Heart left ventricle (tissue), 16 donors: ENCODE measurements around the gene MLH3. TPM values are rescaled to one million over a fixed set of nuclear protein-coding genes. Genes with fewer than 3 reads are reported as not detected.
A peak's percentile ranks its signal among the peaks of the same experiment; 100 is the strongest.

Experiments used
- ATAC-seq, 4 donors: fragments of 200-7000 bp; cut with Tn5 transposase; one replicate each; pipeline ENCODE4 v1.9.1; 2020 to 2022; ENCODE audit warnings: moderate library complexity in 4 of 4, mild to moderate bottlenecking in 3 of 4, moderate number of reproducible peaks in 1 of 4
- DNase-seq, 5 donors: peaks; one replicate each; pipeline ENCODE4 v3.0.0-alpha.2; 2020
- H3K27ac ChIP-seq, 12 donors: fragments of 200-600 bp; sonication (generic) in 4 of 12; one replicate each; pipeline versions ENCODE4 v1.5.0 to v1.8.0; 2016 to 2022; ENCODE audit warnings: mild to moderate bottlenecking in 2 of 12
- H3K27me3 ChIP-seq, 9 donors: fragments of 200-600 bp; sonication (generic) in 2 of 9; one replicate each; pipeline versions ENCODE4 v1.5.1 to v1.8.0; 2016 to 2022; ENCODE audit warnings: mild to moderate bottlenecking in 3 of 9
- H3K36me3 ChIP-seq, 9 donors: fragments of 200-600 bp; sonication (generic) in 2 of 9; one replicate each; pipeline versions ENCODE4 v1.5.0 to v1.8.0; 2018 to 2022; ENCODE audit warnings: mild to moderate bottlenecking in 2 of 9
- H3K4me1 ChIP-seq, 12 donors: fragments of 200-600 bp; sonication (generic) in 4 of 12; one replicate each; pipeline versions ENCODE4 v1.5.0 to v1.8.0; 2016 to 2022; ENCODE audit warnings: mild to moderate bottlenecking in 3 of 12
- H3K4me3 ChIP-seq, 12 donors: fragments of 200-600 bp; sonication (generic) in 4 of 12; one replicate each; pipeline versions ENCODE4 v1.5.0 to v1.8.0; 2017 to 2022; ENCODE audit warnings: mild to moderate bottlenecking in 9 of 12, moderate library complexity in 4 of 12
- H3K9me3 ChIP-seq, 12 donors: fragments of 200-600 bp; sonication (generic) in 4 of 12; one replicate each; pipeline versions ENCODE4 v1.5.0 to v1.8.0; 2016 to 2022; ENCODE audit warnings: mild to moderate bottlenecking in 1 of 12
- CTCF ChIP-seq, 12 donors: fragments of 200-600 bp; sonication (generic) in 4 of 12; IDR thresholded peaks; one replicate each; pipeline versions ENCODE4 v1.5.0 to v1.8.0; 2018 to 2022; ENCODE audit warnings: antibody characterized with exemption in 12 of 12, mild to moderate bottlenecking in 5 of 12
- POLR2A ChIP-seq, 2 donors: fragments of 450-650 bp; IDR thresholded peaks; one replicate each; pipeline ENCODE4 v1.6.1; 2017; ENCODE audit warnings: antibody characterized with exemption in 2 of 2, mild to moderate bottlenecking in 2 of 2, moderate library complexity in 2 of 2
- whole genome bisulfite sequencing, 4 donors: extraction: QIAGEN DNeasy Blood & Tissue Kit in 2 of 4; methylation state at CpG; one replicate each; pipeline versions ENCODE4 v1.1.5 to v1.1.7; 2013 to 2018; 5-methylcytosine and 5-hydroxymethylcytosine counted together
- intact Hi-C, 10 donors: fragments of 100-400 bp; cut with DNase I; formaldehyde crosslinking; loops; one replicate each; pipeline versions ENCODE4 v1.11.1 to v1.14.2; 2022
- polyA plus RNA-seq, 2 donors: library from polyadenylated mRNA; stranded (reverse); fragments of 200-250 nt; gene quantifications; one replicate each; pipeline ENCODE4 v1.2.3, GENCODE V29; 2013
- total RNA-seq, 9 donors: library from RNA; depleted of rRNA in 2 of 9; stranded (reverse); fragments of >200 nt in 2 of 9; fragmentation: NEBNext Ultra II Directional in 3 of 9; extraction: Animal tissue kit (Norgen Biotek cat#: 25700) in 3 of 9; gene quantifications; one replicate each; pipeline versions ENCODE4 v1.1.0 to v1.2.4, GENCODE V29; 2016 to 2023
- donor health status: ischemic (EF 13 %, LVEDD 7.1; RV severe dilation, severe dysfunction).
- donor health status: healthy with polysubstance abuse.
- donor health status: DM: no; HTN: yes; CAD: no.
- donor health status: DM: no; HTN: no; CAD: no.
- donor health status: ischemic (EF 25% LVEDD 6.9; RV normal size, moderate dysfunction).
- donor health status: ischemic (EF 25% LVEDD 5.7; RV mildly dilated, moderate dysfunction).
- donor health status: healthy.
- donor health status: DM: yes; HTN: yes; CAD: no.
- donor health status: ischemic (EF 35%, LVEDD 5.7; RV mildly dilated, moderate dysfunction).
- donor health status: nonischemic (EF 11% LVEDD 7.7; RV severe dilation, severe dysfunction).
- donor health status: DM: yes; HTN: yes; CAD: no.
- donor health status: PGD.
- donor health status: ischemic (EF 29% LVEDD 5.4; RV normal size, mild dysfunction).
- donor health status: nonischemic (EF 23%, LVEDD 6.1; RV moderate dilation, normal function).

Gene MLH3
- total and polyA plus RNA-seq, 11 donors = 10.3 to 23.9 (median 15.2) TPM

DNA sequence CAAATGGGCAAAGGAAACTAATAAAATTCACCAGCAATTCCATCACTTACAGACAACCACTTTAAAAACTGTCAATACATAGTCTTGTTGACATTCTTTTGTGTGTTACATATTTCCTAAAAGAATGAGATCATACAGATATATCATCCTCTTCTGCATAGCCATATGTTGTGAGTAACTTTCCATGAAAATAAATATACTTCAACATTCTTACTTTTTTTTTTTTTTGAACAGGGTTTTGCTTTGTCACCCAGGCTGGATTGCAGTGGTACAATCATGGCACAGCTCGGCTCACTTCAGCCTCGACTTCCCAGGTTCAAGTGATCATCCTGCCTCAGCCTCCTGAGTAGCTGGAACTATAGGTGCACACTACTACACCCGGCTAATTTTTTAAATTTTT lies 39.1 kb upstream of the MLH3 start:
- no peak for ATAC-seq

DNA sequence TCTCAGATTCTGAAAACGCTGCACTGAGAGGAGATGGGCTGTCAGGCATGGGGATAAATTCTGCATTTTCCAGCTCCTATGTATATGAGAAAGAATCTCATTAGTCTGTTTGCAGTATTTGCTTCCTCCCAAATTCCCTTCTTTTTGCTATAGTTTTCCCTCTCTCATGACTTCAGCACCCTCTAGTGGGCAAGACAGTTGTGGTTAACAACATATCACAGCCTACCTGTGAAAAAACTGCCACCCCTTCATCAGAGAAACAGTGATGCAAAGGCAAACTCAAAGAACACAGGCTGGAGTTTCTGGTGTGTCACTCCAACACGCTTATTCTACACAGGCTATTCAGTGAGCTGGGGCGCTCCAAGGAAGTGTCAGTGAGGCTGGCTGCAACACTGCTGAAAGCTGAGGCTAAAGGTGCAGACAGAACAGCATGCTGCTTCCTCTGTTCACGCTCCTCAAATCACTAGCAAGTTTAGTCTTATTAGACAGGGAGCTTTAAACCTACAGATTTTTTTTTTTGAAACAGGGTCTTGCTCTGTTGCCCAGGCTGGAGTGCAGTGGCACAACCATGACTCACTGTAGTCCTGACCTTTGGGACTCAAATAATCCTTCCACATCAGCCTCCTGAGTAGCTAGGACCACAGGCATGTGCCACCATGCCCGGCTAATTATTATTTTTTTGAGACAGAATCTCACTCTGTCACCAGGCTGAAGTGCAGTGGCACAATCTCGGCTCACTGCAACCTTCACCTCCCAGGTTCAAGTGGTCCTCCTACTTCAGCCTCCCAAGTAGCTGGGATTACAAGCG lies 37.5 kb upstream of the MLH3 start:
- peak in 2 of 5 donors; percentile 35 to 39 for DNase-seq
- WGBS, 4 donors = 72 to 74% (median 74%) methylated on average over 7 of the region's 7 CpGs
- H3K27ac ChIP-seq = no peak overlapping the region
- TF ChIP-seq POLR2A (IDR thresholded peaks at IDR 0.05) (no peak), CTCF (IDR thresholded peaks at IDR 0.05) (peak; percentile 67 to 87 (median 78))
- H3K9me3 ChIP-seq = no peaks in the 10 kb centered on the region
- ATAC-seq = peak; percentile 36 to 71 (median 71)
- no peaks in the 10 kb centered on the region for H3K27me3 ChIP-seq
- H3K4me3 ChIP-seq = no peak overlapping the region
- H3K36me3 ChIP-seq = peaks cover 0 to 99% (median 94%) of the 10 kb centered on the region in 9 donors
- intact Hi-C loops = loop anchor here (1.0 to 10.0 kb wide), 13 partner anchors 36 to 231 kb away; partner anchors contain the start of gene MLH3 (in 1 of the 10)
- no peaks in the 10 kb centered on the region for H3K4me1 ChIP-seq

More for the DNA sequence above, 39.1 kb upstream of the MLH3 start:
- DNase-seq = no peak
- peaks cover 0 to 99% (median 94%) of the 10 kb centered on the region in 9 donors for H3K36me3 ChIP-seq
- no peak overlapping the region for H3K27ac ChIP-seq
- no peaks in the 10 kb centered on the region for H3K4me1 ChIP-seq
- no peak overlapping the region for H3K4me3 ChIP-seq
- H3K27me3 ChIP-seq = no peaks in the 10 kb centered on the region
- intact Hi-C loops = loop anchor here in 1 of 10 donors (2.0 kb wide), 1 partner anchor 178 kb away; no protein-coding TSS in a partner anchor
- TF ChIP-seq POLR2A (IDR thresholded peaks at IDR 0.05) (no peak), CTCF (IDR thresholded peaks at IDR 0.05) (no peak)
- no peaks in the 10 kb centered on the region for H3K9me3 ChIP-seq
- WGBS, 4 donors = 91 to 92% (median 92%) methylated on average over 3 of the region's 3 CpGs

DNA sequence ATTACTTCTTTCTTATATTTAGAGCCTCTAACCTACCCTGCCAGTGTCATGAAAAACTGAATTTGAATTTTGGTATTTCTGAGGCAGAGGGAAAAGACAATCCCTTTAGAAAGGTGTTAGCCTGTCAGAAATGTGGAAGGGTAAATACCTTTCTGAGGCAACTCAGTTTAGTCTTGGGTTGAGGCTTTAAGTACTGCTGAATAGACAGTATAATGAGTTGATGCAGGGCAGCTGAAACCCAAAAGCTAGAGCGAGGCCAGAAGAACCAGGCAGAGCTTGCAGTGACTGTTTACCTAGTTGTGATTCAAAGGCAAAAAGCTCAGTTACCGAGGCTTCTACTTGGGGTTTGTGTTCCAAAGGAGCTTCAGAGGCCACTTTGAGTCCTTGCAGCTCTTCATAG lies 36.9 kb upstream of the MLH3 start:
- intact Hi-C loops = loop anchor here (1.0 to 10.0 kb wide), 13 partner anchors 36 to 231 kb away; partner anchors contain the start of gene MLH3 (in 1 of the 10)
- peak in 1 of 4 donors; percentile 33 for ATAC-seq
- Histone ChIP-seq H3K9me3 (no peaks in the 10 kb centered on the region), H3K4me3 (no peak overlapping the region), H3K36me3 (peaks cover 0 to 99% (median 94%) of the 10 kb centered on the region in 9 donors), H3K27ac (no peak overlapping the region), H3K27me3 (no peaks in the 10 kb centered on the region), H3K4me1 (no peaks in the 10 kb centered on the region)
- DNase-seq = no peak
- TF ChIP-seq CTCF (IDR thresholded peaks at IDR 0.05) (no peak), POLR2A (IDR thresholded peaks at IDR 0.05) (no peak)
- 79 to 100% (median 92%) methylated on average over 2 of the region's 2 CpGs for WGBS, 4 donors

- no peaks in the 10 kb centered on the region for H3K9me3 ChIP-seq
- ATAC-seq (no peak), DNase-seq (no peak)
- intact Hi-C loops = loop anchor here in 4 of 10 donors (5.0 to 10.0 kb wide), 2 partner anchors 137 to 140 kb away; no protein-coding TSS in a partner anchor
- peaks cover 0 to 16% (median under 1%) of the 10 kb centered on the region in 12 donors for H3K4me1 ChIP-seq
- H3K4me3 ChIP-seq = no peak overlapping the region
- TF ChIP-seq POLR2A (IDR thresholded peaks at IDR 0.05) = no peak
- TF ChIP-seq CTCF (IDR thresholded peaks at IDR 0.05) = peak in 2 of 12 donors; percentile 7 to 9
- H3K27ac ChIP-seq = no peak overlapping the region
- 47 to 63% (median 58%) methylated on average over 5 of the region's 5 CpGs for WGBS, 4 donors
- peaks cover 0 to 81% (median 75%) of the 10 kb centered on the region in 9 donors for H3K36me3 ChIP-seq
- H3K27me3 ChIP-seq = no peaks in the 10 kb centered on the region
Observed at GRCh38 chr14:75084513-75084912, 33.2 kb upstream of the MLH3 start.
